Vagina (tissue), 2 donors: ENCODE data around the gene CNIH3.

Source experiments
- POLR2A ChIP-seq, 2 donors: fragments of 450-650 bp; IDR thresholded peaks; one replicate each; pipeline ENCODE4 v1.6.1; 2017; ENCODE audit warnings: antibody characterized with exemption in 2 of 2, mild to moderate bottlenecking in 2 of 2, moderate library complexity in 2 of 2
- TF ChIP-seq, protein P1 (sequence below), 3 experiments: fragments of 450-650 bp in 2 of 3; fragments of 200-600 bp in 1 of 3; sonication (generic) in 1 of 3; IDR thresholded peaks; one replicate each; pipeline ENCODE4 v1.5.1; 2017 to 2019; ENCODE audit warnings: antibody characterized with exemption in 3 of 3, mild to moderate bottlenecking in 2 of 3, moderate library complexity in 2 of 3

DNA sequence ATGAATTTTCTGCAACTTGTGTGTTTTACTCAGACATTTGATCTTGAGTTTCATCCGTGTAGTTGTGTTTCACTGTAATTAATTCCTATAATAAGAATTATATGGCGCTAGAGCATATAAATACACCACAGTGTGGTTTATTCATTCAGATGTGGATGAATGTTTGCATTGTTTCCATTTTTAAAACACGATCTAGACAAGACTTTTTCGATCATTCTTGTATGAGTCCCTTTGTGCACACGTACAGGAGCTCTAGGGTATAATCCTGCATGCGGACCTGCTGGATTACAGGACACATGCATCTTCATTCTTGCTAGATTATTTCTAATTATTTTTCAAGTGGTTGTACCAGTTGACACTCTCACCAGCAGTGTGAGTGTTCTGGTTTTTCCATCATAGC is 46.8 kb upstream of the CNIH3 start:
- TF ChIP-seq, protein P1, sequence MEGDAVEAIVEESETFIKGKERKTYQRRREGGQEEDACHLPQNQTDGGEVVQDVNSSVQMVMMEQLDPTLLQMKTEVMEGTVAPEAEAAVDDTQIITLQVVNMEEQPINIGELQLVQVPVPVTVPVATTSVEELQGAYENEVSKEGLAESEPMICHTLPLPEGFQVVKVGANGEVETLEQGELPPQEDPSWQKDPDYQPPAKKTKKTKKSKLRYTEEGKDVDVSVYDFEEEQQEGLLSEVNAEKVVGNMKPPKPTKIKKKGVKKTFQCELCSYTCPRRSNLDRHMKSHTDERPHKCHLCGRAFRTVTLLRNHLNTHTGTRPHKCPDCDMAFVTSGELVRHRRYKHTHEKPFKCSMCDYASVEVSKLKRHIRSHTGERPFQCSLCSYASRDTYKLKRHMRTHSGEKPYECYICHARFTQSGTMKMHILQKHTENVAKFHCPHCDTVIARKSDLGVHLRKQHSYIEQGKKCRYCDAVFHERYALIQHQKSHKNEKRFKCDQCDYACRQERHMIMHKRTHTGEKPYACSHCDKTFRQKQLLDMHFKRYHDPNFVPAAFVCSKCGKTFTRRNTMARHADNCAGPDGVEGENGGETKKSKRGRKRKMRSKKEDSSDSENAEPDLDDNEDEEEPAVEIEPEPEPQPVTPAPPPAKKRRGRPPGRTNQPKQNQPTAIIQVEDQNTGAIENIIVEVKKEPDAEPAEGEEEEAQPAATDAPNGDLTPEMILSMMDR (IDR thresholded peaks at IDR 0.05), result no peak
- TF ChIP-seq POLR2A (IDR thresholded peaks at IDR 0.05), result no peak
